OCI-LY3 (cell line): ENCODE measurements around the gene TEX22.

ENCODE experiments used
- H2AFZ ChIP-seq: fragments of 200-600, 300-600 bp; shearing (Covaris generic); 2 replicates; pipeline ENCODE4 v1.6.0; 2014; ENCODE audit warnings: antibody characterized with exemption, low read depth, low read length
- H3K27ac ChIP-seq: fragments of 200-600, 300-600 bp; sonication (generic); 2 replicates; pipeline ENCODE4 v1.5.1; 2014; ENCODE audit warnings: mild to moderate bottlenecking, low read length, moderate library complexity, mixed read lengths
- H3K27me3 ChIP-seq: fragments of 200-600, 300-600 bp; sonication (generic); 2 replicates; pipeline ENCODE4 v1.6.1; 2014; ENCODE audit warnings: low read depth, low read length, mixed read lengths
- H3K36me3 ChIP-seq: fragments of 200-600, 300-600 bp; sonication (generic); replicated peaks from 2 replicates; pipeline ENCODE3; 2014; ENCODE audit warnings: low read depth, low read length, mixed read lengths
- H3K4me1 ChIP-seq: fragments of 300-600, 200-600 bp; sonication (generic); 2 replicates; pipeline ENCODE4 v1.6.1; 2014; ENCODE audit warnings: low read length, mixed read lengths
- H3K4me2 ChIP-seq: fragments of 200-600, 300-600 bp; sonication (generic); 2 replicates; pipeline ENCODE4 v1.6.1; 2014; ENCODE audit warnings: low read length, mixed read lengths
- H3K4me3 ChIP-seq: fragments of 300-600, 200-600 bp; sonication (generic); 2 replicates; pipeline ENCODE4 v1.5.1; 2014; ENCODE audit warnings: antibody characterized with exemption, mild to moderate bottlenecking, low read length, moderate library complexity
- H3K79me2 ChIP-seq: fragments of 300-600, 200-600 bp; shearing (Covaris generic); 2 replicates; pipeline ENCODE4 v1.6.1; 2014; ENCODE audit warnings: mild to moderate bottlenecking, low read length, mixed read lengths
- H3K9ac ChIP-seq: fragments of 300-600, 200-600 bp; shearing (Covaris generic); 2 replicates; pipeline ENCODE4 v1.6.0; 2014; ENCODE audit warnings: mild to moderate bottlenecking, low read length, moderate library complexity
- H3K9me3 ChIP-seq: fragments of 200-600, 300-600 bp; shearing (Covaris generic); 2 replicates; pipeline ENCODE4 v1.6.1; 2014; ENCODE audit warnings: low read length, mixed read lengths; ENCODE audit not compliant: insufficient read depth
- H4K20me1 ChIP-seq: fragments of 200-600, 300-600 bp; sonication (generic); 2 replicates; pipeline ENCODE4 v1.6.1; 2016; ENCODE audit warnings: low read length, mixed read lengths; ENCODE audit not compliant: insufficient read depth
- EZH2phosphoT487 ChIP-seq: fragments of 200-600 bp; shearing (Covaris generic); IDR thresholded peaks from 2 replicates; pipeline ENCODE4 v1.6.1; 2018; ENCODE audit warnings: antibody characterized with exemption, mixed run types, low read depth
- TF ChIP-seq, protein P1 (sequence below): fragments of 200-600, 300-600 bp; sonication (generic); IDR thresholded peaks from 2 replicates; pipeline ENCODE4 v1.5.1; 2014; ENCODE audit warnings: antibody characterized with exemption, low read length, low read depth

The TEX22 gene

DNA sequence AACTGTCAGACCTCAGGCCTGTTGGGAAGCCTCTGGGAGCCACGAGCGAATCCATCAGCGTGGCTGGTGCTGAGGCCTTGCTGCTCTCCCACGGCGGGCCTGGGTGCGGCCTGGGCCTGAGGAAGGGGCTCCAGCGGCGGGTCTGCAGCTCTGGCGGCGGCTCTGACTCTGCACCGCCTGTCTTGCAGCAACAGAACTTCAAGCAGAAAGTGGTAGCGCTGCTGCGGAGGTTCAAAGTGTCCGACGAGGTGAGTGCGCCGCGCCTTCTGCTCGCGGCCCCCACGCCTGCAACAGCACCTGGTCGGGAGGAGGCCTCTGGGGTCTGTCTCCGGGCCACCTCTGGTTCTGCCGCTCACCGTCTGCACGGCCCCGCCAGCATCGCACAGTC lies 28.7 kb upstream of the TEX22 start:
- no peak for TF ChIP-seq EZH2phosphoT487
- TF ChIP-seq, protein P1, sequence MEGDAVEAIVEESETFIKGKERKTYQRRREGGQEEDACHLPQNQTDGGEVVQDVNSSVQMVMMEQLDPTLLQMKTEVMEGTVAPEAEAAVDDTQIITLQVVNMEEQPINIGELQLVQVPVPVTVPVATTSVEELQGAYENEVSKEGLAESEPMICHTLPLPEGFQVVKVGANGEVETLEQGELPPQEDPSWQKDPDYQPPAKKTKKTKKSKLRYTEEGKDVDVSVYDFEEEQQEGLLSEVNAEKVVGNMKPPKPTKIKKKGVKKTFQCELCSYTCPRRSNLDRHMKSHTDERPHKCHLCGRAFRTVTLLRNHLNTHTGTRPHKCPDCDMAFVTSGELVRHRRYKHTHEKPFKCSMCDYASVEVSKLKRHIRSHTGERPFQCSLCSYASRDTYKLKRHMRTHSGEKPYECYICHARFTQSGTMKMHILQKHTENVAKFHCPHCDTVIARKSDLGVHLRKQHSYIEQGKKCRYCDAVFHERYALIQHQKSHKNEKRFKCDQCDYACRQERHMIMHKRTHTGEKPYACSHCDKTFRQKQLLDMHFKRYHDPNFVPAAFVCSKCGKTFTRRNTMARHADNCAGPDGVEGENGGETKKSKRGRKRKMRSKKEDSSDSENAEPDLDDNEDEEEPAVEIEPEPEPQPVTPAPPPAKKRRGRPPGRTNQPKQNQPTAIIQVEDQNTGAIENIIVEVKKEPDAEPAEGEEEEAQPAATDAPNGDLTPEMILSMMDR, result no peak
- no peaks in the 10 kb centered on the region for H3K36me3 ChIP-seq
- H3K4me3 ChIP-seq, result no peak overlapping the region
- no peaks in the 10 kb centered on the region for H3K79me2 ChIP-seq
- no peak overlapping the region for H2AFZ ChIP-seq
- no peaks in the 10 kb centered on the region for H3K9me3 ChIP-seq
- no peak overlapping the region for H3K4me2 ChIP-seq
- no peaks in the 10 kb centered on the region for H3K4me1 ChIP-seq
- H4K20me1 ChIP-seq, result no peaks in the 10 kb centered on the region
- H3K27me3 ChIP-seq, result no peaks in the 10 kb centered on the region
- no peak overlapping the region for H3K9ac ChIP-seq
- no peak overlapping the region for H3K27ac ChIP-seq

DNA sequence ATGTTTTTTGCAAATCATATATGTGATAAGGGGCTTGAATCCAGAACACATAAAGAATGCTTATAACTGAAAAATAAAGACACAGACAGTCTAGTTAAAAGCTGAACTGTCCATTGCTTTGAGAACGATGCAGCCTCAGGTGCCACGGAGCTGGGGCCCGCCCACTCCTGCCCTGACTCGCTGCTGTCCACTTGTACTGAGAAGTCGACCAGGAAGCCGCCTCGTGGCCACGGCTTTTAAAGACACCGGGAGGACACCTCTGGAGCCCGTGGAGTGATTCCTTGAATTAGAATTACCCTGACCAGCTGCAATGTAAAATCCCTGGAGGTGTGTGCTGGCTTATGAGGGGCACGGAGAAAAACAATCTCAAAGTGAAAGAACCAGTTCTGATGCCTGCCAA lies 23.9 kb upstream of the TEX22 start:
- no peaks in the 10 kb centered on the region for H3K9me3 ChIP-seq
- H3K27me3 ChIP-seq, result no peaks in the 10 kb centered on the region
- no peaks in the 10 kb centered on the region for H3K79me2 ChIP-seq
- H3K4me3 ChIP-seq, result no peak overlapping the region
- no peak overlapping the region for H3K9ac ChIP-seq
- no peaks in the 10 kb centered on the region for H4K20me1 ChIP-seq
- H3K4me1 ChIP-seq, result peaks cover 5% of the 10 kb centered on the region; the same call in 1 of the 2 replicates
- no peak overlapping the region for H3K27ac ChIP-seq
- no peak overlapping the region for H3K4me2 ChIP-seq
- TF ChIP-seq, protein P1, result no peak
- TF ChIP-seq EZH2phosphoT487, result no peak
- H2AFZ ChIP-seq, result no peak overlapping the region
- no peaks in the 10 kb centered on the region for H3K36me3 ChIP-seq

DNA sequence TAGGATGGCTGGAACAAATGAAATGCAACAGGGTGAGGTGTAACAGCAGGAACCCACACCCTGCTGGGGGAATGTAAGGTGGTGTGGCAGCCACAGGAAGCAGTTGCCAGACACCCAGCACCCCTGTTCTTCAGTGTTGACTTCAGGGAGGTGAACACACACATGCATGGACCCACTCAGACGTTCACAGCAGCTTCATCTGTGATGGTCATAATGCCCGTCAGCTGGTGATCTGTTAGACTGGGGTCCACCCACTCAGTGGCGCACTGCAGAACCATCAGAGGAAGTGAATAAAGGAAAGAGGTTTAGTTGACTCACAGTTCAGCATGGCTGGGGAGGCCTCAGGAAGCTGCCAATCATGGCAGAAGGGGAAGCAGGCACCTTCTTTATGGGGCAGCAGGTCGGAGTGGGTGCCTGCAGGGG lies 22.7 kb upstream of the TEX22 start:
- TF ChIP-seq, protein P1, result no peak
- TF ChIP-seq EZH2phosphoT487, result no peak
- H3K36me3 ChIP-seq, result no peaks in the 10 kb centered on the region
- no peak overlapping the region for H2AFZ ChIP-seq
- no peak overlapping the region for H3K4me2 ChIP-seq
- H3K9ac ChIP-seq, result no peak overlapping the region
- H3K79me2 ChIP-seq, result no peaks in the 10 kb centered on the region
- H3K4me3 ChIP-seq, result no peak overlapping the region
- H4K20me1 ChIP-seq, result no peaks in the 10 kb centered on the region
- H3K9me3 ChIP-seq, result no peaks in the 10 kb centered on the region
- no peak overlapping the region for H3K27ac ChIP-seq
- peaks cover 5% of the 10 kb centered on the region; the same call in 1 of the 2 replicates for H3K4me1 ChIP-seq
- no peaks in the 10 kb centered on the region for H3K27me3 ChIP-seq

DNA sequence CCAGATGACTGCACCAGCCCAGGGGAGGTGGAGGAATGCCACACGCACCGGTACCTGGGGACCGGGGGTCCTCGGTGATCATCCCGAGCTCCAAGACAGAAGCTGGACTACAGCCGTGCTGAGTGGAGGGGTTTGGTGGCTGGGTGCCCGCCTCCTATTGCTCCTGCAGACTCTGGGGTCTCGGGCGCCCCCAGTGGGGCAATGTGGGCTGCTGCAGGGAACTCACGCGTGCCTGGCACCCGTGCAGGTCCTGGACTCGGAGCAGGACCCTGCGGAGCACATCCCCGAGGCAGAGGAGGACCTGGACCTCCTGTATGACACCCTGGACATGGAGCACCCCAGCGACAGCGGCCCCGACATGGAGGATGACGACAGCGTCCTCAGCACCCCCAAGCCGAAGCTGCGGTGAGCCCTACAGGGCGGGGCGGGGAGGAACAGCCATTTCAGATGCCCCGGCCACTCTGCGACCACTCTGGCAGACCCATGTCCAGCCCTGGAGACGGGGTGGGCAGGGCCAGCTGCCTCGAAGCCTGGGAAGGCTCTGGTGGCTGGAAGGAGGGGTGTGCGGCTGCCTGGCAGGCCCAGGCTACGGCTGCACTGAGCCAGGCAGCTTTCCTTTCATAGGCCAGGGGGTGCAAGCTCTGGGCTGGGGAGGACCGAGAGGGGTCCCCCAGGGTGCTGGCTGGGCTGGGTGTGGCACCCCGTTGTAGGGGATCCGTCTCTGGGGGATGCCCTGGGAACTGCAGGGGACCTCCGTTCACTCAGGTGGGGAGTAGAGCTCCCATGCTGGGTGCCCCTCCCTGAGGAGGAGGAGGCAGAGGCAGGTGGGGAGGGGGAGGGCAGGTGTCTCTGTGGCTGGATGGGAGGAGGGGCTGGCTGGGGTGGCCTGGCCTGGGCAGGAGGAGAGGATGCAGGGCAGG lies 21.6 kb upstream of the TEX22 start:
- no peak for TF ChIP-seq EZH2phosphoT487
- TF ChIP-seq, protein P1, result no peak
- no peak overlapping the region for H3K9ac ChIP-seq

More for the DNA sequence above, 21.6 kb upstream of the TEX22 start:
- Histone ChIP-seq H3K27ac (no peak overlapping the region), H3K27me3 (no peaks in the 10 kb centered on the region), H3K4me2 (no peak overlapping the region), H2AFZ (no peak overlapping the region), H4K20me1 (no peaks in the 10 kb centered on the region), H3K79me2 (no peaks in the 10 kb centered on the region), H3K9me3 (no peaks in the 10 kb centered on the region), H3K36me3 (no peaks in the 10 kb centered on the region), H3K4me1 (peaks cover 5% of the 10 kb centered on the region; the same call in 1 of the 2 replicates), H3K4me3 (no peak overlapping the region)
